H9 (cell line): Measurements from ENCODE around the gene TSPEAR. TPM values are rescaled to one million over a fixed set of nuclear protein-coding genes. Genes with fewer than 3 reads are reported as not detected.

ENCODE experiments used
- DNase-seq: peaks from one replicate; pipeline ENCODE4 v3.0.0-alpha.2; 2017
- H2AFZ ChIP-seq: one replicate; pipeline ENCODE4 v1.6.1; 2013; ENCODE audit warnings: mild to moderate bottlenecking, low read length, control low read depth, moderate library complexity
- H2AK5ac ChIP-seq: 2 replicates; pipeline ENCODE4 v1.6.1; 2013; ENCODE audit warnings: low read length, control low read depth, mixed read lengths; ENCODE audit not compliant: insufficient read length
- H2BK120ac ChIP-seq: one replicate; pipeline ENCODE4 v1.6.1; 2013; ENCODE audit warnings: low read depth, mild to moderate bottlenecking, low read length, control low read depth, inconsistent platforms; ENCODE audit not compliant: poor library complexity, severe bottlenecking
- H2BK12ac ChIP-seq: 2 replicates; pipeline ENCODE4 v1.6.1; 2013; ENCODE audit warnings: low read length, control low read depth, mixed read lengths, low read depth; ENCODE audit not compliant: insufficient read length
- H2BK15ac ChIP-seq: 2 replicates; pipeline ENCODE4 v1.6.1; 2013; ENCODE audit warnings: low read depth, low read length, control low read depth
- H2BK20ac ChIP-seq: one replicate; pipeline ENCODE4 v1.6.1; 2013; ENCODE audit warnings: low read depth, mild to moderate bottlenecking, low read length, control low read depth, inconsistent platforms; ENCODE audit not compliant: poor library complexity, severe bottlenecking
- H2BK5ac ChIP-seq: 2 replicates; pipeline ENCODE4 v1.6.1; 2013; ENCODE audit warnings: low read length, control low read depth, mixed read lengths; ENCODE audit not compliant: insufficient read length
- H3K14ac ChIP-seq: 2 replicates; pipeline ENCODE4 v1.6.1; 2013; ENCODE audit warnings: low read length, control low read depth; ENCODE audit not compliant: insufficient read depth
- H3K18ac ChIP-seq: 2 replicates; pipeline ENCODE4 v1.6.1; 2013; ENCODE audit warnings: low read depth, mild to moderate bottlenecking, mixed read lengths, low read length, control low read depth; ENCODE audit not compliant: insufficient read length
- H3K23ac ChIP-seq: 2 replicates; pipeline ENCODE4 v1.6.1; 2013; ENCODE audit warnings: low read length, control low read depth, mixed read lengths, low read depth; ENCODE audit not compliant: insufficient read length
- H3K23me2 ChIP-seq: 2 replicates; pipeline ENCODE4 v1.6.1; 2013; ENCODE audit warnings: low read depth, mild to moderate bottlenecking, mixed read lengths, low read length, control low read depth; ENCODE audit not compliant: insufficient read length, poor library complexity, severe bottlenecking
- H3K27ac ChIP-seq: 2 replicates; pipeline ENCODE4 v1.5.1; 2013; ENCODE audit warnings: low read length, control low read depth, mixed read lengths, low read depth; ENCODE audit not compliant: insufficient read length
- H3K27me3 ChIP-seq: 2 replicates; pipeline ENCODE4 v1.6.1; 2013; ENCODE audit warnings: low read length, control low read depth, inconsistent platforms; ENCODE audit not compliant: insufficient read depth
- H3K4ac ChIP-seq: 2 replicates; pipeline ENCODE4 v1.6.1; 2013; ENCODE audit warnings: low read depth, mild to moderate bottlenecking, control low read depth, inconsistent platforms, low read length, moderate library complexity
- H3K4me1 ChIP-seq: 2 replicates; pipeline ENCODE4 v1.6.1; 2013; ENCODE audit warnings: low read length, control low read depth, inconsistent platforms; ENCODE audit not compliant: insufficient read depth
- H3K4me2 ChIP-seq: 2 replicates; pipeline ENCODE4 v1.6.1; 2013; ENCODE audit warnings: low read length, control low read depth, mixed read lengths; ENCODE audit not compliant: insufficient read length, insufficient read depth
- H3K56ac ChIP-seq: 2 replicates; pipeline ENCODE4 v1.6.1; 2013; ENCODE audit warnings: low read depth, mild to moderate bottlenecking, mixed read lengths, low read length, control low read depth; ENCODE audit not compliant: insufficient read length
- H3K79me1 ChIP-seq: 2 replicates; pipeline ENCODE4 v1.6.1; 2013; ENCODE audit warnings: low read depth, mild to moderate bottlenecking, moderate library complexity, low read length, control low read depth, inconsistent platforms; ENCODE audit not compliant: insufficient read depth, poor library complexity, severe bottlenecking
- H3K79me2 ChIP-seq: 2 replicates; pipeline ENCODE4 v1.6.1; 2013; ENCODE audit warnings: low read length, control low read depth, inconsistent platforms; ENCODE audit not compliant: insufficient read depth
- H3K9ac ChIP-seq: 2 replicates; pipeline ENCODE4 v1.6.1; 2013; ENCODE audit warnings: low read length, control low read depth, mixed read lengths; ENCODE audit not compliant: insufficient read length; ENCODE audit errors: extremely low read depth
- H3K9me3 ChIP-seq: one replicate; pipeline ENCODE4 v1.6.1; 2013; ENCODE audit warnings: low read depth, low read length, inconsistent platforms; ENCODE audit not compliant: control insufficient read depth
- H3T11ph ChIP-seq: one replicate; pipeline ENCODE4 v1.6.1; 2013; ENCODE audit warnings: mild to moderate bottlenecking, low read length, control low read depth, inconsistent platforms
- H4K20me1 ChIP-seq: one replicate; pipeline ENCODE4 v1.6.1; 2013; ENCODE audit not compliant: control insufficient read depth, insufficient read length, insufficient read depth
- H4K5ac ChIP-seq: 2 replicates; pipeline ENCODE4 v1.6.1; 2013; ENCODE audit warnings: low read depth, mild to moderate bottlenecking, mixed read lengths, low read length, control low read depth; ENCODE audit not compliant: insufficient read length
- H4K8ac ChIP-seq: replicated peaks from 2 replicates; pipeline ENCODE4 v1.6.1; 2013; ENCODE audit warnings: low read length, control low read depth, mixed read lengths, low read depth; ENCODE audit not compliant: insufficient read length
- H4K91ac ChIP-seq: 2 replicates; pipeline ENCODE4 v1.6.1; 2013; ENCODE audit warnings: low read depth, mild to moderate bottlenecking, moderate library complexity, mixed read lengths, low read length, control low read depth; ENCODE audit not compliant: insufficient read length
- H3K27ac Mint-ChIP-seq, 3 experiments: 2 replicates in 2 of 3; 3 replicates in 1 of 3; pipeline ENCODE4 v1.8.0; 2020 to 2021; ENCODE audit warnings: mixed read lengths in 3 of 3, mild to moderate bottlenecking in 1 of 3, moderate library complexity in 1 of 3
- H3K27me3 Mint-ChIP-seq: 2 replicates; pipeline ENCODE4 v1.8.0; 2021; ENCODE audit warnings: low read depth, mild to moderate bottlenecking, moderate library complexity, mixed read lengths
- H3K36me3 Mint-ChIP-seq, 3 experiments: 2 replicates in 2 of 3; 3 replicates in 1 of 3; pipeline ENCODE4 v1.8.0; 2020 to 2021; ENCODE audit warnings: low read depth in 3 of 3, mixed read lengths in 3 of 3; ENCODE audit not compliant: insufficient read depth in 1 of 3
- H3K4me1 Mint-ChIP-seq, 2 experiments: 2 replicates each; pipeline ENCODE4 v1.8.0; 2020; ENCODE audit warnings: mixed read lengths in 2 of 2
- H3K4me3 Mint-ChIP-seq, 2 experiments: 2 replicates in 1 of 2; 3 replicates in 1 of 2; pipeline ENCODE4 v1.8.0; 2020 to 2021; ENCODE audit warnings: mild to moderate bottlenecking in 2 of 2, mixed read lengths in 2 of 2, moderate library complexity in 1 of 2
- H3K9me3 Mint-ChIP-seq, 2 experiments: 2 replicates in 1 of 2; 3 replicates in 1 of 2; pipeline ENCODE4 v1.8.0; 2020; ENCODE audit warnings: mild to moderate bottlenecking in 2 of 2, mixed read lengths in 2 of 2, moderate library complexity in 1 of 2
- WGBS: extraction: QIAGEN DNeasy Blood & Tissue Kit; methylation state at CpG from one replicate; pipeline ENCODE4 v1.1.7; 2013; ENCODE audit warnings: missing lambda C conversion rate, low lambda C conversion rate, mixed read lengths; ENCODE audit not compliant: insufficient read length; ENCODE audit errors: extremely low coverage; 5-methylcytosine and 5-hydroxymethylcytosine counted together
- total RNA-seq: library from RNA; stranded (reverse); gene quantifications from 2 replicates; pipeline ENCODE4 v1.2.1, GENCODE V29; 2021
- TF ChIP-seq, protein P1 (sequence below): fragments of 200-600 bp; sonication (generic); conservative IDR thresholded peaks from 3 replicates; pipeline ENCODE4 v1.8.0; 2021; ENCODE audit warnings: antibody characterized with exemption, mild to moderate bottlenecking

The TSPEAR gene
- total RNA-seq, 1 experiment from 2014 or later, result 1.3 TPM

DNA sequence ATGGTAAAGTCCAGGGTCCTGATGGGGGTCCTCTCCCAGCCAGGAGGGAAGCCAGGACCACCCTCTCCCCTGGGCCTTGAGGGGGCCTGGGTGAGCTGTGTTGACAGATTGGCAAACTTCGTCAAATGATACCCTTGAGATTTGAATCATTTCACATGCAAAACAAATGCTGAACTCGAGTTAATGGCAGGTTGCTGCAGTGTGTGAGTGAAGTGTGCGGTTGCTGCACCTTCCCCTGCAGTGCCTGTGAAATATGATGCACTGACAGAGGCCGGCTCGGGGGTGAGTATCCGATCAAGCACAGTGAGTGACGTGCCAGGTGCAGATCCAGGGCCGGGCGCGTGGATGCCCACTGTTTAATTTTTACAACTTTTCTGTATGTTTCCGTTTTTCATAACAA is 23.7 kb downstream of the TSPEAR start:
- H3K79me2 ChIP-seq, result no peaks in the 10 kb centered on the region
- no peak overlapping the region for H2BK5ac ChIP-seq
- H3K23ac ChIP-seq, result no peak overlapping the region
- no peak overlapping the region for H3K4me3 Mint-ChIP-seq
- no peak overlapping the region for H4K8ac ChIP-seq
- DNase-seq, result peak; percentile 19
- no peak overlapping the region for H3K14ac ChIP-seq
- WGBS, result no CpG with 5 or more reads among the region's 11 CpGs
- H3K18ac ChIP-seq, result no peak overlapping the region
- no peaks in the 10 kb centered on the region for H4K20me1 ChIP-seq
- H4K5ac ChIP-seq, result no peak overlapping the region
- no peak overlapping the region for H2AFZ ChIP-seq
- no peak overlapping the region for H3K9ac ChIP-seq
- no peak overlapping the region for H2BK120ac ChIP-seq
- no peak overlapping the region for H2AK5ac ChIP-seq
- H3K79me1 ChIP-seq, result no peaks in the 10 kb centered on the region
- no peaks in the 10 kb centered on the region for H3K27me3 ChIP-seq
- no peak overlapping the region for H3K27ac Mint-ChIP-seq
- peaks cover 28 to 29% of the 10 kb centered on the region in 2 experiments for H3K4me1 Mint-ChIP-seq
- H2BK15ac ChIP-seq, result no peak overlapping the region
- H2BK12ac ChIP-seq, result no peak overlapping the region
- peaks cover 20% of the 10 kb centered on the region for H3K27me3 Mint-ChIP-seq
- H3K9me3 Mint-ChIP-seq, result peaks cover 8% of the 10 kb centered on the region in 2 experiments
- TF ChIP-seq, protein P1, sequence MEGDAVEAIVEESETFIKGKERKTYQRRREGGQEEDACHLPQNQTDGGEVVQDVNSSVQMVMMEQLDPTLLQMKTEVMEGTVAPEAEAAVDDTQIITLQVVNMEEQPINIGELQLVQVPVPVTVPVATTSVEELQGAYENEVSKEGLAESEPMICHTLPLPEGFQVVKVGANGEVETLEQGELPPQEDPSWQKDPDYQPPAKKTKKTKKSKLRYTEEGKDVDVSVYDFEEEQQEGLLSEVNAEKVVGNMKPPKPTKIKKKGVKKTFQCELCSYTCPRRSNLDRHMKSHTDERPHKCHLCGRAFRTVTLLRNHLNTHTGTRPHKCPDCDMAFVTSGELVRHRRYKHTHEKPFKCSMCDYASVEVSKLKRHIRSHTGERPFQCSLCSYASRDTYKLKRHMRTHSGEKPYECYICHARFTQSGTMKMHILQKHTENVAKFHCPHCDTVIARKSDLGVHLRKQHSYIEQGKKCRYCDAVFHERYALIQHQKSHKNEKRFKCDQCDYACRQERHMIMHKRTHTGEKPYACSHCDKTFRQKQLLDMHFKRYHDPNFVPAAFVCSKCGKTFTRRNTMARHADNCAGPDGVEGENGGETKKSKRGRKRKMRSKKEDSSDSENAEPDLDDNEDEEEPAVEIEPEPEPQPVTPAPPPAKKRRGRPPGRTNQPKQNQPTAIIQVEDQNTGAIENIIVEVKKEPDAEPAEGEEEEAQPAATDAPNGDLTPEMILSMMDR, result no peak
- H3K56ac ChIP-seq, result no peak overlapping the region
- H3K23me2 ChIP-seq, result no peaks in the 10 kb centered on the region
- no peak overlapping the region for H3K4me2 ChIP-seq
- H3T11ph ChIP-seq, result no peak overlapping the region
- peaks cover 0 to 5% (median 2%) of the 10 kb centered on the region in 3 experiments; a peak in 5 of 7 replicates for H3K36me3 Mint-ChIP-seq
- H3K27ac ChIP-seq, result no peak overlapping the region
- H3K9me3 ChIP-seq, result no peaks in the 10 kb centered on the region
- no peak overlapping the region for H4K91ac ChIP-seq
- peaks cover 5% of the 10 kb centered on the region; the same call in 1 of the 2 replicates for H3K4me1 ChIP-seq
- no peak overlapping the region for H2BK20ac ChIP-seq
- H3K4ac ChIP-seq, result no peak overlapping the region
